K562 (cell line): ENCODE results near the gene CXCR5. TPM values are rescaled to one million over a fixed set of nuclear protein-coding genes. Genes with fewer than 3 reads are reported as not detected.
A peak's percentile ranks its signal among the peaks of the same experiment; 100 is the strongest.

Experiments
- CBFB ChIP-seq: sonication (generic); formaldehyde crosslinking; IDR thresholded peaks from 2 replicates; pipeline ENCODE4 v1.4.0; 2020; ENCODE audit warnings: mild to moderate bottlenecking, missing genetic modification reagents
- CEBPB ChIP-seq: fragments of 450-650 bp; IDR thresholded peaks from 2 replicates; pipeline ENCODE4 v1.6.1; 2016; ENCODE audit warnings: missing genetic modification characterization, missing compliant biosample characterization
- CEBPZ ChIP-seq: fragments of 150-350 bp; IDR thresholded peaks from 2 replicates; pipeline ENCODE4 v1.6.1; 2014; ENCODE audit warnings: low read depth, mild to moderate bottlenecking, low read length, borderline replicate concordance
- DDX20 ChIP-seq: fragments of 450-650 bp; IDR thresholded peaks from 2 replicates; pipeline ENCODE4 v1.6.1; 2016; ENCODE audit warnings: missing genetic modification characterization, low read depth, mild to moderate bottlenecking, missing compliant biosample characterization, moderate library complexity
- EGR1 ChIP-seq: fragments of 450-650 bp; conservative IDR thresholded peaks from 2 replicates; pipeline ENCODE4 v1.6.1; 2017; ENCODE audit warnings: mild to moderate bottlenecking
- ELF4 ChIP-seq: fragments of 450-650 bp; formaldehyde crosslinking; IDR thresholded peaks from 2 replicates; pipeline ENCODE4 v1.4.0; 2022; ENCODE audit warnings: missing genetic modification characterization
- ESRRA ChIP-seq: fragments of 450-650 bp; IDR thresholded peaks from 2 replicates; pipeline ENCODE4 v1.6.1; 2014; ENCODE audit warnings: low read depth, mild to moderate bottlenecking, moderate library complexity, borderline replicate concordance
- ETS2 ChIP-seq: IDR thresholded peaks from 2 replicates; pipeline ENCODE4 v1.6.1; 2016; ENCODE audit warnings: borderline replicate concordance, missing genetic modification characterization, mild to moderate bottlenecking, moderate library complexity, missing compliant biosample characterization; ENCODE audit not compliant: poor library complexity, severe bottlenecking
- FOXK1 ChIP-seq: sonication (generic); formaldehyde crosslinking; IDR thresholded peaks from 2 replicates; pipeline ENCODE4 v1.8.0; 2022; ENCODE audit warnings: missing genetic modification reagents, mild to moderate bottlenecking, borderline replicate concordance
- HDAC1 ChIP-seq, 2 experiments: fragments of 450-650 bp; IDR thresholded peaks; 2 replicates each; pipeline ENCODE4 v1.6.1; 2016 to 2017; ENCODE audit warnings: inconsistent platforms in 1 of 2, mild to moderate bottlenecking in 1 of 2, moderate library complexity in 1 of 2
- HMGN3 ChIP-seq: IDR thresholded peaks from 2 replicates; pipeline ENCODE4 v1.6.1; 2011; ENCODE audit warnings: borderline replicate concordance, low read depth, mild to moderate bottlenecking, mixed read lengths, low read length; ENCODE audit not compliant: insufficient read length; ENCODE audit errors: extremely low read depth
- ILF3 ChIP-seq: fragments of 450-650 bp; IDR thresholded peaks from 2 replicates; pipeline ENCODE4 v1.6.1; 2018; ENCODE audit warnings: antibody characterized with exemption, mild to moderate bottlenecking, moderate library complexity, borderline replicate concordance
- MAFF ChIP-seq: IDR thresholded peaks from 2 replicates; pipeline ENCODE4 v1.6.1; 2012; ENCODE audit warnings: low read length, improper control_type of control experiment
- MNT ChIP-seq, 2 experiments: fragments of 450-650 bp; conservative IDR thresholded peaks; 2 replicates each; pipeline ENCODE4 v1.6.1; 2017; ENCODE audit warnings: mild to moderate bottlenecking in 2 of 2, moderate library complexity in 2 of 2
- NKRF ChIP-seq: fragments of 450-650 bp; IDR thresholded peaks from 2 replicates; pipeline ENCODE4 v1.6.1; 2016; ENCODE audit warnings: borderline replicate concordance
- NRF1 ChIP-seq, 2 experiments: fragments of 450-650 bp; IDR thresholded peaks in 1 of 2; conservative IDR thresholded peaks in 1 of 2; 2 replicates each; pipeline ENCODE4 v1.6.1; 2014; ENCODE audit warnings: mild to moderate bottlenecking in 2 of 2
- RBM14 ChIP-seq: fragments of 200-400 bp; formaldehyde crosslinking; IDR thresholded peaks from 2 replicates; pipeline ENCODE4 v1.6.1; 2018; ENCODE audit warnings: low read depth, mild to moderate bottlenecking, low read length, moderate library complexity, borderline replicate concordance; ENCODE audit not compliant: insufficient read depth
- SPI1 ChIP-seq: IDR thresholded peaks from 2 replicates; pipeline ENCODE4 v1.6.1; 2011; ENCODE audit warnings: low read depth, low read length, control low read depth, borderline replicate concordance
- TCF3 ChIP-seq: sonication (generic); formaldehyde crosslinking; IDR thresholded peaks from 2 replicates; pipeline ENCODE4 v1.4.0; 2020; ENCODE audit warnings: mild to moderate bottlenecking, missing genetic modification reagents
- ZNF785 ChIP-seq: fragments of 250-450 bp; sonication (Bioruptor Pico); IDR thresholded peaks from 2 replicates; pipeline ENCODE4 v1.4.0; 2020; ENCODE audit warnings: mild to moderate bottlenecking
- polyA plus RNA-seq, 8 experiments: library from polyadenylated mRNA; depleted of rRNA in 4 of 8; stranded (reverse) in 5 of 8; unstranded in 3 of 8; fragments of >200 nt; fragmentation: Nextera tagmentation in 2 of 8; fragmentation: Illumina TruSeq in 1 of 8; extraction: Ambion mirVana in 2 of 8; extraction: Trizol in 1 of 8; gene quantifications; 2 replicates each; pipeline versions ENCODE4 v1.2.1 to v1.2.3, GENCODE V29; 2011 to 2014; ENCODE audit warnings: inconsistent platforms in 1 of 8, missing spikeins in 1 of 8
- total RNA-seq, 7 experiments: library from RNA; depleted of rRNA in 6 of 7; stranded (reverse); fragments of >200 nt in 6 of 7; fragmentation: Illumina TruSeq in 2 of 7; extraction: Trizol in 2 of 7; gene quantifications; 2 replicates each; pipeline versions ENCODE4 v1.2.1 to v1.2.3, GENCODE V29; 2011 to 2021; ENCODE audit warnings: low replicate concordance in 1 of 7

Gene CXCR5
- total and polyA plus RNA-seq, 9 of the 15 experiments (the other 6 are each of a cell fraction or from before 2014, with no cell fraction given): 0.03 to 0.06 TPM; not detected in 7

DNA sequence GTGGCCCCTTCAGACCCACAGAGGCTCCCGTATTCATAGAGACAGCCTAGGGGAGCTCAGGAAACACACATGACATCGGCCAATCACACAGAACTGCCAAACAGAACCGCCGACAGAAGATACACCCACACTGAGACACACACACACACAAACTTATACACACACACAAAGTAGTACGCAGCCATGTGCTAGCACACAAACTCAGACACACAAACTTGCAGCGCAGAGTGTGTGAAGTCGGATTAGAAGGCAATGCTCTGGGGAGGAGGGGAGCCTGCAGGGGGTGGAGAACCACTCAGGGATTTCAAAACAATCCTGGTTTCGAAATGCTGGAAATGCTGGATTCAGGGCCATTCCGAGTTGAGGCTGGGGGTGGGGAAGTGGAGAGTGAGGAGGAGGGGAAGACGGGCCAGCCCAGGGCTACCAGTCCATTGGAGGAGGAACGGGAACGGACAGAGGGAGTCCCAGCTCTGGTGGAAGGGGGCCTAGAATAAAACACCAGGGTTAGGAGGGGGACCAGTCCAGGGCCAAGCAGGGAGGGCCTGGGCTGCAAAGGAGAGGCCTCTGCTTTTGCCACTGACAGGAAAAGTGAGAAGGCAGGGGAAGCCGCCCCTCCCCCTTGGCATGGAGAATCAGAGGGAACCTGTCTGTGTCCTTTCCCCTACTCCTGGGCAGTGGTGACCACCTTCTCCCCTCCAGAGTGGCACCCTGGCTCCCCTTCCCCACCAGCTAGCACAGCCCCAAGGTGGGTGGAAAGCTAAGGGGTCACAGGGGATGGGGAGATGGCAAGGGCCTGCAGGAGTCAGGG lies 37.6 kb downstream of the CXCR5 start (continued):
- TF ChIP-seq DDX20 (tag) (no peak), CEBPB (tag) (peak; percentile 78), ZNF785 (CRISPR knock-in tag) (no peak), SPI1 (no peak), ELF4 (no peak), RBM14 (no peak), MAFF (no peak), NRF1 (conservative IDR thresholded peaks at IDR 0.05 in 1 of 2, IDR thresholded peaks at IDR 0.05 in 1 of 2) (peak in 1 of 2 experiments; percentile 7; a peak in 1 of 4 replicates), ILF3 (no peak), HDAC1 (IDR thresholded peaks at IDR 0.05) (peak in 1 of 2 experiments; percentile 56; a peak in 2 of 4 replicates), CBFB (no peak), MNT (conservative IDR thresholded peaks at IDR 0.05) (0 out of 4 replicates have a peak, but pooled peaks have one; percentile 11 to 17), CEBPZ (no peak), HMGN3 (no peak), NKRF (0 out of 2 replicates have a peak, but pooled peaks have one; percentile 53), ESRRA (no peak), ETS2 (tag) (no peak), TCF3 (CRISPR knock-in tag) (no peak), EGR1 (peak; percentile 39; the same call in 1 of the 2 replicates), FOXK1 (CRISPR knock-in tag) (no peak)
